ENCODE measurements around the gene LRRN2.

LRRN2 gene

DNA sequence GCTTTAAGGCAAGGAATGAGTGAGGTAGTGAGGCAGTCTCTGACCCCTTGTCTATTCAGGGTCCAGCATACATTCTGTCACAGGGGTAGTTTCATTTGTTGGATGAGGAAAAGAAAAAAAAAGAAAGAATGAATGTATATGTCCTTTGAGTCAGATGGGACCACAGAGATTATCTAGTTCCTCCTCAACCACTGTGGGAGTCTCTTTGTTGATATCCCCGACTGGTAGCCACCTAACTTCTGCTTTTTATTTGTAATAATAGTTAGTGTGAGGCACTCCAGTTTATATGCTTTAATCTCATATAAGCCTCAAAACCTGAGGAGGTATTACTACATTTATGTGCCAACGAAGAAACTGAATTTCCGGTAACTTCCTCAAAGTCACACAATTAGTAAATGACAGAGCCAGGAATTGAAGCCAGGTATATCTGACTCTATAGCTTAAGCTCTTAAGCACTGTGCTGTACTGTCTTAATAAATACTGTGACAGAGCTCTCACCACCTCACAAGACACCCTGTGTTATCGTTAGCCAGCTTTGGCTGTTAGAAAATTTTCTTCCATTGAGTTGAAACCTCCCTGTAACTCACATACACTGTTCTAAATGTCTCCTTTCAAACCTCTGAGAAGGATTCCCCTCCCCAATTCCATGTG lies 87.1 kb downstream of the LRRN2 start:
- DNase-seq: no peak

DNA sequence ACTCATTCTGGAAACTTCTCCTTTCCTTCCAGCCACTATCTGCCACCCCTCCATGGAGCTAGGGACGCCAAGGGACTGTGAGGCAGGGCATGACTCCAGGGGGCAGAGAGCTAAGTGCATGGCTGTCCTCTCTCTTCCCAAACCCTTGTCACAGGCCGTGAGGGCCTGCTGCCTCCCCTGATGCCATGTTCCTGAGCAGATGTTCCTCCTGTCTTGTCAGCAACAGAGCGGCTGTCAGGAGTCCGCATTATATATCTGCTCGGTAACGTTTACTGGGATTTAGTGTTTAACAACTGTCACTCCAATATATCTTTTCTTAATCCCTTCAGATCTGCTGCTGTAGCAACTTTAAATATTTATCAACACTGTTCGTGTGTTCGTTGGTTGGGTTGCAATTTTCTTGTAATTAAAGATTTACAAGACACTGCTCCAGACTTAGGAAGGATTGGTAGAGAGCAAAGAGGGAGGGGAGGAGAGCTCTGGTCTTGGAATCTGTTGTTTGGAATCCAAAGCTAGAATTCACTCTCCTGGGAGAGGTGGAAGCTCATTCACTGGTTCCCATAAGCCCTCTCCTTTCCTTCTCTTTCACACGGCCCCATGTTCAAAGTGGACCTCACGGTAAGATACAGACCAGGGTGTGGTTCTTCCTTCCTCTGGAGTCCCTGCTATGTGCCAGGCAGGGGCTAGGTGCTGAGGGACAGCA lies 93.1 kb downstream of the LRRN2 start:
- DNase-seq: no peak

GRCh38 chr1:204591473-204592090 lies 94.0 kb downstream of the LRRN2 start:
- no peak for DNase-seq

DNA sequence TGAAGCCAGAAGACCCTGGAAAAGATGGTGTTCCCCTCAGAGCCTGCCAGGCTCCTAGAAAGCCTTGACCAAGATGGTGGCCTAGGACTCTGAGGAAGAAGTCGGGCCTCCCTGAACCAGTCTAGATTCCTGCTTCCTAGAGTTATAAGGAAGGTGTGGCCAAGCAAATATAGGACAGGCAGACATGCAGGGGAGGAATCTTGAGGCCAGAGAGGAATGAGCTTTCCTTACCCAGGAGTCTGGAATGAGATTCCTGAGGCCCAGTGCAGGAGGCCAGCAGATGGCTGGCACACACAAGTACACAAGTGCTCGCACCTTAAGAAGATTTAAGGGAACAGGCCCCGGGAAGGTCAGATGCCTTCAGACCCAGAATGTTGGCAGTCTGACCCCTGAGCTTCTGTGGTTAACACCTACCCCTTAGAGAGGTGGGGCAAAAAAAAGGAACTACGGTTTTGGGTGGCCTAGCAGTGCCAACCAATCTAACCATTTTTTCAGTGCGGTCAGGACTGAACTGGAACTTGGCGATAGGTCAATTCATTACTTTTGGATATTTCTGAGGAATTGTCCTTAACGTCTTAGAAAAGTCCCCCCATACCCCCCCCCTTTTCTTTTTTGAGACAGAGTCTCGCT lies 96.0 kb downstream of the LRRN2 start:
- DNase-seq: no peak

DNA sequence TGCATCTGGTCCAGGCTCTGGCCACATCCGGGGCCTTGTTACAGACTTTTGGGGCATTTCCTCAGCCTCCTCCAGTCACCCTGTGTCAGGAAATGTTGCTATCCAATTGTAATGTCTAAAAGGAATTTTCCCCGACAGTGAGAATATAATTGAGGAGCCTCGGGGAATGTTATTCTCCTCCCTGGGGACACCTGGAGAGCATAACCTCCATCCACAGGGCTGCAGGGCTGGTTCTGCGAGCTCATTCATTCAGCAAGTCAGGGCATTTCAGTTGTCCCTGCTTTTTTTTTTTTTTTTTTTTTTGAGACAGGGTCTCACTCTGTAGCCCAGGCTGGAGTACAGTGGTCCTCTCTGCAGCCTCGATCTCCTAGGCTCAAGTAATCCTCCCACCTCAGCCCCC lies 96.7 kb downstream of the LRRN2 start:
- no peak for DNase-seq

DNA sequence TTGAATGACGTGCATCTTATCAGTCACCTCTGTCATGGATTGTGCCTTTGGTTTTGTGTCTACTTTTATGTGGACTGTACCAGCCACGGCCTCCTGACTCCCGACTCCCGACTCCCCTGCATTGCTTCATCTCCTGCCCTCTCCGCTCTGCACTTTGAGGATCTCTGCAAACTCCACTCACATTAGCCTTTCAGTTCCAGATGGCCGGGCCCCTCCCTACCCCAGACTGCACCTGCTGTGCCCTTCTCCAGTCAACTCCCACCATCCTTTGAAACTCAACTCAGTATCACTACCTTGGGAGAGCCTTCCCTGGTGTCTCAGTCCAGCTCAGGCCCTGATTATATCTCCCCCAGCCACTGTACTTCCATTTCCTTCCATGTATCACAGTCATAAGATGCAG lies 97.9 kb downstream of the LRRN2 start:
- DNase-seq: no peak

DNA sequence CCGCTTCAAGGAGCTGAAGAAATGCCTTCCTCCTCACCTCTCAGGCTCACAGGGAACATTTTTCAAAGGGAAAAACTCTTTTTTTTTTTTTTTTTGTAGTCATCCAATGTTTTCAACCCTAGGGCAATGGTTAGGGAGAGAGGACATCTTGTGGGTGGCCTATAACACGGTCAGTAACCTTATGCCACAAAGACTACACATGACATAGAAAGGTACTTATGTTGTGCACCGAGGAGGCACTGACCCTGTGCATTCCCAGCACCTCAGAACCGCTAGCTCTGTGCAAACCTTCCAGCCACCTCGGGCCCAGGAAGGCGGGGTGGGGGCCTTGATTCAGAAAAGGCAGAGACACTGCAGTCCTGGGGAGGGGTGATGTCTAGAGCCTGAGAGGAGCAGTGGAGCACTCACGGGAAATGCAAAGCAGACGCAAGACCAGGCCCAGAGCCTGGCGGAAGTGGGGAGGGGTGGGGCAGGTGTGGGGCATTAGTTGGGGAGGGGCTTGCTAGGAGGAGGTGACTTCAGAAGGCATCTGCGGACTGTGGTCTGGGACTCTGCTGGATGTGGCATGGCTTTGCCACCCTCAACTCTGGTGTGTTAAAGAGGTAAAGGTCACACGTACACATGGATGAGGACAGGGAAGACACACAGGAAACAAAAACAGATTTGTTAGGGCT lies 100.7 kb downstream of the LRRN2 start:
- peak in 1 of 5 donors; percentile 57 for DNase-seq

DNA sequence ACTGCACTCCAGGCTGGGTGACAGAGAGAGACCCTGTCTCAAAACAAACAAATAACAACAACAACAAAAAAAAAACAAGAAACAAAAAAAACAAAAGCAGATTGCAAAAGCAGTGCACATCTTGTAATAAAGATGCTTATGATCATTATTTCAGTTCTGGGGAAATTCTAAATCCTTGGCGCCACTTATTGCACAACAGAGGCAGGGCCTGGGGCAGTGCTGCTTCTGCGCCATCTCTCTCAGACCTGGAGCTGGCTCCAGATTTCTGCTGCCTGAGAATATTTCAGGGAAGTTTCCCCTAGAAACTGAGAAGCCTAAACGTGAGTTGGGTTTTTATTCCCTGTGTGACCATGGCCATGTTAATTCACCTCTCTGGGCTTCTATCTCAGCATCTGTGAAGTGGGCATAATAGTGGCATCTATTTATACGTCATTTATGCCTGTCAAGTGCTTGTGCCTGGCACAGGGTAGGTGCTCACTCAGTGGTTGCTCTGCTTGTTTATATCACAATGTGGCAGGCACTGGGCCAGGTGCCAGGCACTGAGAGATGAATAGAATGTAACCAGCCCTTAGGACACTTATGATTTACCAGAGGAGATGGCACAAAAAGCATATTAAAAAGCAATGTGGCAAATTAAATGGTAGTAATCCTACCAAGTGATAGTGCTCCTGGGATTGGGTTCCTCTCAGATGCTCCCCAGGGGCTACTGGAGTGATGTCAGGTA lies 101.5 kb downstream of the LRRN2 start:
- DNase-seq: no peak

DNA sequence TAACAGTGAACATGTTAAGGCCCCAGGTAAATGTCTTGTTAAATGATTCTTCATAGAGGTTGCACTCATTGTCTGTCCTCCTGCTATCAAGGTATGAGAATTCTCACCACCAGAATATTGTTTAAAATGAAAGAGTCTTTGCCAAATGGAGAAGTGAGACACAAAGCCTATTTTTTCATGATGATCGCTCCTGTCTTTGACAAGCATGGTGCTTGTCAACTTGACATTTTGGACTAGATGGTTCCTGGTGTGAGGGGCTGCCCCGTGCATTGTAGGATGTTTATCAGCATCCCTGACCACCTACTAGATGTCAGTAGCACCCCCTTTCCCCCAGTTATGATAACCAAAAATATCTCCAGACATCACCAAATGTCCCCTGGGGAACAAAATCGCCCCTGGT lies 103.8 kb downstream of the LRRN2 start:
- no peak for DNase-seq

DNA sequence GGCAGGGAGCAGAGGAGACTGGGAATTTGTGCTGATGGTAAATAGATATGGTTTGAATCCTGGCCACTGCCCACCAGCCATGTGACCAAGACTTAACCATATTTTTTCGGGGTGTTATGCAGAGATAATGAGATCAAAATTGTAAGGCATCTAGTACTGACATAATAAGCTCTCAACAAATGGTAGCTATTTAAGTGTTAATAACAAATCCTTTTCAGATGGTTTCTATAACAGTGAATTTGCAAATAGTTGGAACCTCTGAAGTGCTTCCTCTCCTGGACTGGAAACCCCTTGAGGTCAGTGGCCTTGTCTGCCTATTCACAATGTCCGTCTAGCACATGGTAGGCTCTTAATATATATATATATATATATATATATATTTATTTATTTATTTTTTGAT lies 104.7 kb downstream of the LRRN2 start:
- no peak for DNase-seq

- no peak for DNase-seq
Observed at GRCh38 chr1:204579681-204580080, 105.9 kb downstream of the LRRN2 start.

DNA sequence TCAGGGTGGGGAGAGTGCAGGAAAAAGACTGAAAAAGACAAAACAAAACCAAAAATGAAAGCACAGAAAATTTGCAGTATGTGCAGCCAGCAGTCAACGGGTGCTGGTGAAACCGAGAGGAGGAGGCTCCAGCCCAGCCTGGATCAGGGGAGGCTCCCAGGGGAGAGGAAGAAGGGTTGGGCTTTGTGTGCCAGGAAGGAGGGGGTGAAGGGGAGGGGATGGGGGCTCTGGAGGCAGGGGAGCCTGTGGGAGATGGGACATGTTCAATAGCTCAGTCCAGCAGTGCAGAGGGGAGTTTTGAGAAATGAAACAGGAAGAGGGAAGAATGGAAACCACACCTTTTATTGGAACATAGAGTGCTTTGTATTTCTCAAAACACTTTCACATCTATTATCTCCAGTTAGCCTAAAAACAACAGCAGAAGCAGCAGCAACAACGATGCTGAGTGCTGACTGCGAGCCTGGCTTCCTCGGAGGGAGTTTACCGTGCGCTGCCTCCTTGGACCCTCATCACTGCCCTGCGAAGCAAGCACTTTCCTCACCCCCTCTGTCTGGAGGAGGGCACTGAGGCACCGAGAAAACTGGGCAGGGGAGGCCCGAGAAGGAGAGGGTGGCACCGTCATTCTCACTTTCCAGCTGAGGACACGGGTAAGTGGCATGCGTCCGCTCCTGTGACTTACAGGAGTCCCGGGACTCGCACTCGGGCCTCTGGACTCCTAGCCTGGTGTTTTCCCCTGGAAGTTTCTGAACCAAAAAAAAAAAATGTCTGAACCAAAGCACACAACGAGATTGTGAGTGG lies 106.5 kb downstream of the LRRN2 start:
- peak in 1 of 5 donors; percentile 68 for DNase-seq

GRCh38 chr1:204577794-204578478 lies 107.6 kb downstream of the LRRN2 start:
- no peak for DNase-seq

DNA sequence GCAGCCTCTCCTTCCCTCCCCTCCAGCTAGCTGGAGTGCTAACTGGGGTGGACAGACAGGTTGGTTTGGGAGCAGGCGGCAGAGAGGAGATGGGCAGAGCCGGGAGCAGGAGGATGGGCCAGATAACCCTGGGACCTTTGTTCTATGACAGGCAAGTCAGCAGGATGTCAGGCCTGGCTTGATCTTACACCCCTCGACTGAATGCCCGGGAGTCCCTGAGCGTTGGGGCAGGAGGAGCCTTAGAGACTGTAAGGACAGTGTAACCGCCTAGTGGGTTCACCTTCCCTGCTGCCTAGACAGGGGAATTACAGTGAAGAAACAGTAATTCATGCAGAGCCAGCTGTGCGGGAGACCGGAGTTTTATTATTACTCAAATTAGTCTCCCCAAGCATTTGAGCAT lies 109.1 kb downstream of the LRRN2 start:
- no peak for DNase-seq

DNA sequence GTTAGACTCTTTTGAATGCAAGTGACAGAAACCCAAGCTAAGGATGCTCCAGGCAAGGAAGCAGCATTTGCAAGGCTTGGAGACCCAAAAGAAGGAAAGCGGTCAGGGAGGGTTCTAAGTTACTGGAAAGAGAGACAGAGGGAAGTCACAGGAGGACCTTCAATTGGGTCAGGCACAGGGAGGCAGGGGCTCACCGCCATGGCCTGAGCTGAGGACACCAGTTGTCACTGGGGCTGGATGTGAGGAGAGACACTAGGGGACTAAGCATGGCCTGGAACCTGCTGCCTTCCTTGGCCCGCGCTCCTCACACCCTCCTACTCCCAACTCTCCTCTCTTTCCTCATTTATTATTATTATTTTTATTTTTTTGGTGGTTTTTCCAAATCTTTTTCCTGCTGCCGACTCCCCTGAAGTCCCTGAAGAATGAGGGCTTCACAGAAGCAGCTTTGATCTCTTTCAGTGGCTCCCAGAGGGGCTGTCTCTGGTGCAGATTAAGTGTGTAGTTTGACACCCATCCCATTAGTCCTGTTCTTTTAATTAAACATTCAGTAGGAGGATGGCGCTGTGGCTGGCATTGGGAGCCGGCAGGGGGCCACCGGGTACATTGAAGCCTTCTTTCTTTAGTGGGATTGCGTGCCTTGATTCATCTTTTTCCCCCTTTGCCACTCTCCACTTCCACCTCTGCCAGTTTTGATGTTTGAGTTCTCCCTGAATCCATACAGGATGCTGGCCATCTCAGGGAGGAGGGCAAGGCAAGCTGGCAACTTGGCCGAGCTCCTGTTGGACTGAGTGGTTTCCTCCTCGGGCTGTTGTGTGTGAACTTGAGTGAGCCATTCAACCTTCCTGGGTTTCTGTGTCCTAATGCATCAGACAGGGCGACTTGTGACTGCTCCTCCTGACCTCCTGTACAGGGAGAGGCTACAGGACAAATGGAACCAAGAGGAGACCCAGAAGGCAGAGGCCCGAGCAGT lies 110.0 kb downstream of the LRRN2 start:
- no peak for DNase-seq

GRCh38 chr1:204574865-204575163 lies 110.7 kb downstream of the LRRN2 start:
- no peak for DNase-seq

- no peak for DNase-seq
Observed at GRCh38 chr1:204574016-204574864, 111.3 kb downstream of the LRRN2 start.

DNA sequence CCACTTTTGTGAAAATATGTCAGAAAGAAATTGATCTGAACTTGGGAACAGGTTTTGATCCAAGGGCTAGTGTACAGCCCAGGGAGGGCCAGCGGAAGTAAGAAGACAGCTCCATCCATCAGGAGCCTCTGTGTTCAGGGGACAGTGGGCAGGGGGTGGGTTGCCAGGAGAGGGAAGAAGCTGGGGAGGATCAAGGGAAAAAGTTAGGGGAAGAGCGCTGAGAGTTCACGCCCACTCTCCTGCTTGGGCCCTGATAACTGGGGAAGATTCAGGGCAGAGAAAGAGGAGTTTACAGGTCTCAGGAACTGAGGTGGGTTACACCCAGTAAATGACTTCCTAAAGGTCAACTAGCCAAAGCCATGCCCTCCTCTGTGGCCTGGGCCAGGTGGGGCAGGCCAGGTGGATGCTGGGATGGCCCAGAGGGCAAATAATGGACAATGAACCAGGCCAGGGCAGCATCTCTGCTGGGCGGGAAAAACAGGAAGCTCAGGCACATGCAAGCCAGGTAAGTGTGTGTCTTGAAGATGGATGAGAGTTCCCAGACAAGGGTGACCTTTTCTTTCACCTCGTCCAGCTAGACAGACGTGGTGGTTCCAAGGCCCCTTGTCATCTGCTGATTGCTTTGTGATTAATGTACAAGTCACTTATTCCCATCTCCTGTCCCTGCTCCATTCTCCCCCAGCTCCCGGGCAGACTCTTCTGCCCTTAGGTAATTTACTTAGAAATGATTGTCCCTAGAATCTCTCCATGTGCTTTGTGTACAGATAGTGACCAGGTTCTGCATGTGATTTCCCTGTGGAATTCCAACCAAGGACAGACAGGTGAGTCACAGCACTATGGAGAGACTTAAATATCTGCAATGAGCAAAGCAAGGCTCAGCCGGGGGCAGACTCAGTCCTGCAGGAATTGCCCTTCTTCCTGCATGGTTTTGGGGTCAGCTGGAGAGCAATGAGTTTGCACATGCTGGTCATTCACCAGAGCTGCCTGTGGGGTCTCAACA lies 112.3 kb downstream of the LRRN2 start:
- no peak for DNase-seq

All from T-helper 1 cell (primary cell).